HG03196 (cell line): Measurements from ENCODE around the gene FBXW8.

Experiments used
- ATAC-seq: cut with Tn5 transposase; IDR thresholded peaks from one replicate; pipeline ENCODE4 v1.9.1; 2021; ENCODE audit not compliant: unreplicated experiment

The FBXW8 gene

GRCh38 chr12:116954710-116955381, 44.1 kb downstream of the FBXW8 start:
- ATAC-seq, result no peak

- ATAC-seq, result no peak
These were observed 44.8 kb downstream of the FBXW8 start for GRCh38 chr12:116955382-116956021.

GRCh38 chr12:116958402-116959197, 47.9 kb downstream of the FBXW8 start:
- no peak for ATAC-seq

- ATAC-seq, result no peak
These were observed 48.4 kb downstream of the FBXW8 start for GRCh38 chr12:116959198-116959460.

- ATAC-seq, result peak; percentile 96
These were observed 49.2 kb downstream of the FBXW8 start for GRCh38 chr12:116959845-116960514.

- ATAC-seq, result no peak
These were observed 51.4 kb downstream of the FBXW8 start for GRCh38 chr12:116962197-116962596.

- no peak for ATAC-seq
These were observed 52.1 kb downstream of the FBXW8 start for GRCh38 chr12:116962783-116963356.

- ATAC-seq, result no peak
These were observed 53.6 kb downstream of the FBXW8 start for GRCh38 chr12:116964054-116965050.

- ATAC-seq, result no peak
These were observed 58.2 kb downstream of the FBXW8 start for GRCh38 chr12:116968986-116969385.

- ATAC-seq, result no peak
These were observed 59.1 kb downstream of the FBXW8 start for GRCh38 chr12:116969615-116970585.

GRCh38 chr12:116971222-116971621, 60.5 kb downstream of the FBXW8 start:
- no peak for ATAC-seq

- no peak for ATAC-seq
These were observed 65.1 kb downstream of the FBXW8 start for GRCh38 chr12:116975779-116976393.

- no peak for ATAC-seq
These were observed 67.0 kb downstream of the FBXW8 start for GRCh38 chr12:116977465-116978380.

GRCh38 chr12:116978791-116979508, 68.2 kb downstream of the FBXW8 start:
- no peak for ATAC-seq

GRCh38 chr12:116980083-116980482, 69.3 kb downstream of the FBXW8 start:
- no peak for ATAC-seq

GRCh38 chr12:116982791-116983411, 72.2 kb downstream of the FBXW8 start:
- no peak for ATAC-seq
